ENCODE measurements around the gene SLC12A1. TPM values are rescaled to one million over a fixed set of nuclear protein-coding genes. Genes with fewer than 3 reads are reported as not detected.
A peak's percentile ranks its signal among the peaks of the same experiment; 100 is the strongest.

Gene SLC12A1
- 0.15 to 0.39 TPM (median 0.39 TPM) in 3 replicates for total RNA-seq (2021)
- percentile 17 among the genes with signal in this experiment for Bru-seq, nascent RNA
- long read RNA-seq, experiment 1, partial matches to known transcripts: 1 of 2 reads
- long read RNA-seq, experiment 1, other reads (novel, unspliced or antisense): 1 of 2 reads
- long read RNA-seq, experiment 2, partial matches to known transcripts: 0 of 1 reads
- long read RNA-seq, experiment 2, other reads (novel, unspliced or antisense): 1 of 1 reads
- long read RNA-seq, experiment 3, partial matches to known transcripts: 8 of 8 reads
- long read RNA-seq, experiment 3, other reads (novel, unspliced or antisense): 0 of 8 reads

DNA sequence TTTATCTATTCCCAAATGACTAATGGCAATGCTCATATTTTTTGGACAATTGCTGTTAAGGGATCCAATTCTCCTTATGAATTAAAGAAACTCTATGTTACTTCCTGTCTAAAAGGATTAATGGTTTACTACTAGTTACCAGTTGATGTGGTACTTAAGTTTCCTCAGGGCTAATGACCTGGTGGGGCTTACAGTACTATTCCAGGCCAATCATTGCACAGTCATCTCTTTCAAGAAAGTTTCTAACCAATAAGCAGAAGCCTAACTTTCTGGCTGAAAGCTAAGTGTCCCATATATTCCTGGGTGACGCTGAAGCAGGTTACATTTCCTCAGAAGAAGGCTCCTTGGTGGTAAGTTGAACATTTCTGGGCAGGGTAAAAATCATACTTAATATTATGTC, at the start of gene SLC12A1:
Gene SLC12A1 (plus strand): TSS at position 322 of the 400 bp plus-strand sequence. CDS start 1,418 bp downstream, outside the sequence.
- Mint-ChIP-seq H3K4me3 (no peak within 1 kb of the TSS), H3K27me3 (ENCODE audit: low read depth) (no peaks in the 10 kb centered on the region), H3K9me3 (no peaks in the 10 kb centered on the region), H3K4me1 (peaks cover 15% of the 10 kb centered on the region), H3K27ac (no peak within 1 kb of the TSS), H3K36me3 (no peaks in the 10 kb centered on the region)
- POLR2A ChIA-PET: no interaction called here
- no peak for TF ChIP-seq TEAD1 (CRISPR knock-in tag; IDR thresholded peaks at IDR 0.05)
- no peak for TF ChIP-seq JAZF1 (CRISPR knock-in tag; IDR thresholded peaks at IDR 0.05)
- TF ChIP-seq, protein P1, sequence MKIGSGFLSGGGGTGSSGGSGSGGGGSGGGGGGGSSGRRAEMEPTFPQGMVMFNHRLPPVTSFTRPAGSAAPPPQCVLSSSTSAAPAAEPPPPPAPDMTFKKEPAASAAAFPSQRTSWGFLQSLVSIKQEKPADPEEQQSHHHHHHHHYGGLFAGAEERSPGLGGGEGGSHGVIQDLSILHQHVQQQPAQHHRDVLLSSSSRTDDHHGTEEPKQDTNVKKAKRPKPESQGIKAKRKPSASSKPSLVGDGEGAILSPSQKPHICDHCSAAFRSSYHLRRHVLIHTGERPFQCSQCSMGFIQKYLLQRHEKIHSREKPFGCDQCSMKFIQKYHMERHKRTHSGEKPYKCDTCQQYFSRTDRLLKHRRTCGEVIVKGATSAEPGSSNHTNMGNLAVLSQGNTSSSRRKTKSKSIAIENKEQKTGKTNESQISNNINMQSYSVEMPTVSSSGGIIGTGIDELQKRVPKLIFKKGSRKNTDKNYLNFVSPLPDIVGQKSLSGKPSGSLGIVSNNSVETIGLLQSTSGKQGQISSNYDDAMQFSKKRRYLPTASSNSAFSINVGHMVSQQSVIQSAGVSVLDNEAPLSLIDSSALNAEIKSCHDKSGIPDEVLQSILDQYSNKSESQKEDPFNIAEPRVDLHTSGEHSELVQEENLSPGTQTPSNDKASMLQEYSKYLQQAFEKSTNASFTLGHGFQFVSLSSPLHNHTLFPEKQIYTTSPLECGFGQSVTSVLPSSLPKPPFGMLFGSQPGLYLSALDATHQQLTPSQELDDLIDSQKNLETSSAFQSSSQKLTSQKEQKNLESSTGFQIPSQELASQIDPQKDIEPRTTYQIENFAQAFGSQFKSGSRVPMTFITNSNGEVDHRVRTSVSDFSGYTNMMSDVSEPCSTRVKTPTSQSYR (CRISPR knock-in tag; IDR thresholded peaks at IDR 0.05): no peak
- TF ChIP-seq ZNF317 (CRISPR knock-in tag; IDR thresholded peaks at IDR 0.05; ENCODE audit: borderline replicate concordance, low read depth): no peak
- no peak for ATAC-seq
- CTCF ChIA-PET: no interaction called here
- no peak for DNase-seq (ENCODE audit: low spot score)

DNA sequence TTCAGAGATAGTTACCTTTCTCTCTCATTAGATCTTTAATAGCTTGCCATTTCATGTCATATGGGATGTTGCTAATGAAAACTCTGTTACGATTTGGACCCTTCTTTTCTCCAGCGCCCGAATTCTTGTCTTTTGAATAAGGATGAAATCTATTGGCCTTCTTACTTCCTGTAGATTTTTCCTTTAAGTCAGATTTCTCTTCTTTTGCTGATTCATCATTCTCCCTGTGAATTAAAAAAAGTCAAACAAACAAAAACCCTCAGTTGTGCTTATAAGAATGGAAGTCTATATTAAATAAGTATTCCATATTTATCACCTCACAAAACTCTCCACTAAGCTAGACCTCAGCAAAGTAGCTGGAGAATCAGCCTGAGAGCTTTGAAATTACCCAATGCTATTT, 37.5 kb upstream of the SLC12A1 start:
- DNase-seq (ENCODE audit: low spot score) (no peak), ATAC-seq (no peak)
- peaks cover 35% of the 10 kb centered on the region for H3K4me1 Mint-ChIP-seq
- ChIA-PET POLR2A (no interaction called here), CTCF (no interaction called here)
- H3K9me3 Mint-ChIP-seq: no peaks in the 10 kb centered on the region
- peaks cover 34% of the 10 kb centered on the region for H3K36me3 Mint-ChIP-seq
- H3K27ac Mint-ChIP-seq: no peak overlapping the region
- H3K4me3 Mint-ChIP-seq: no peak overlapping the region
- TF ChIP-seq, protein P1 (CRISPR knock-in tag; IDR thresholded peaks at IDR 0.05): no peak
- TF ChIP-seq E2F1 (CRISPR knock-in tag; IDR thresholded peaks at IDR 0.05): no peak
- TF ChIP-seq ZNF317 (CRISPR knock-in tag; IDR thresholded peaks at IDR 0.05; ENCODE audit: borderline replicate concordance, low read depth): no peak
- no peak for TF ChIP-seq ZNF121 (CRISPR knock-in tag; IDR thresholded peaks at IDR 0.05)
- no peak for TF ChIP-seq CREM (CRISPR knock-in tag; IDR thresholded peaks at IDR 0.05)
- no peak for TF ChIP-seq EMX1 (CRISPR knock-in tag; IDR thresholded peaks at IDR 0.05)
- TF ChIP-seq, protein P2, sequence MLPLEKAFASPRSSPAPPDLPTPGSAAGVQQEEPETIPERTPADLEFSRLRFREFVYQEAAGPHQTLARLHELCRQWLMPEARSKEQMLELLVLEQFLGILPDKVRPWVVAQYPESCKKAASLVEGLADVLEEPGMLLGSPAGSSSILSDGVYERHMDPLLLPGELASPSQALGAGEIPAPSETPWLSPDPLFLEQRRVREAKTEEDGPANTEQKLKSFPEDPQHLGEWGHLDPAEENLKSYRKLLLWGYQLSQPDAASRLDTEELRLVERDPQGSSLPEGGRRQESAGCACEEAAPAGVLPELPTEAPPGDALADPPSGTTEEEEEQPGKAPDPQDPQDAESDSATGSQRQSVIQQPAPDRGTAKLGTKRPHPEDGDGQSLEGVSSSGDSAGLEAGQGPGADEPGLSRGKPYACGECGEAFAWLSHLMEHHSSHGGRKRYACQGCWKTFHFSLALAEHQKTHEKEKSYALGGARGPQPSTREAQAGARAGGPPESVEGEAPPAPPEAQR (CRISPR knock-in tag; IDR thresholded peaks at IDR 0.05): no peak
- TF ChIP-seq MXD4 (CRISPR knock-in tag; IDR thresholded peaks at IDR 0.05; ENCODE audit: borderline replicate concordance): no peak
- TF ChIP-seq ZNF416 (CRISPR knock-in tag; IDR thresholded peaks at IDR 0.05): no peak
- TF ChIP-seq, protein P3, sequence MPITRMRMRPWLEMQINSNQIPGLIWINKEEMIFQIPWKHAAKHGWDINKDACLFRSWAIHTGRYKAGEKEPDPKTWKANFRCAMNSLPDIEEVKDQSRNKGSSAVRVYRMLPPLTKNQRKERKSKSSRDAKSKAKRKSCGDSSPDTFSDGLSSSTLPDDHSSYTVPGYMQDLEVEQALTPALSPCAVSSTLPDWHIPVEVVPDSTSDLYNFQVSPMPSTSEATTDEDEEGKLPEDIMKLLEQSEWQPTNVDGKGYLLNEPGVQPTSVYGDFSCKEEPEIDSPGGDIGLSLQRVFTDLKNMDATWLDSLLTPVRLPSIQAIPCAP (CRISPR knock-in tag; IDR thresholded peaks at IDR 0.05): no peak
- no peak for TF ChIP-seq NFATC4 (CRISPR knock-in tag; IDR thresholded peaks at IDR 0.05)
- no peak for TF ChIP-seq FOXP1 (CRISPR knock-in tag; IDR thresholded peaks at IDR 0.05; ENCODE audit: borderline replicate concordance)
- no peak for TF ChIP-seq ETV6 (CRISPR knock-in tag; IDR thresholded peaks at IDR 0.05)
- TF ChIP-seq ESRRA (CRISPR knock-in tag; IDR thresholded peaks at IDR 0.05; ENCODE audit: borderline replicate concordance): no peak
- no peak for TF ChIP-seq FOXJ3 (CRISPR knock-in tag; IDR thresholded peaks at IDR 0.05; ENCODE audit: borderline replicate concordance)
- no peak for TF ChIP-seq TEAD4 (CRISPR knock-in tag; IDR thresholded peaks at IDR 0.05)
- H3K27me3 Mint-ChIP-seq (ENCODE audit: low read depth): no peaks in the 10 kb centered on the region

Data from WTC11 (cell line).